Panc1 (cell line): Measurements from ENCODE around the gene PRR29. TPM values are rescaled to one million over a fixed set of nuclear protein-coding genes. Genes with fewer than 3 reads are reported as not detected.

Experiments
- ATAC-seq: fragments of 200-7000 bp; cut with Tn5 transposase; 2 replicates; pipeline ENCODE4 v1.9.1; 2020; ENCODE audit warnings: mild to moderate bottlenecking, moderate library complexity
- BruUV-seq: library from RNA; stranded (reverse); fragments of 400-500 nt; replicated peaks from 2 replicates; lab custom pipeline; 2021; lab: Mats Ljungman, UMichigan
- CTCF ChIA-PET: fragments of 300-600 bp; sonication (Branson Sonifier 250); formaldehyde crosslinking; loops from one replicate; lab custom pipeline; 2022; ENCODE audit warnings: antibody characterized with exemption; lab: Charles Lee
- POLR2A ChIA-PET: fragments of 300-600 bp; sonication (Branson Sonifier 250); formaldehyde crosslinking; loops from one replicate; lab custom pipeline; 2022; ENCODE audit warnings: antibody characterized with exemption; lab: Charles Lee
- DNase-seq: peaks from one replicate; pipeline ENCODE4 v3.0.0-alpha.2; 2010; ENCODE audit warnings: low read depth, low spot score
- H3K27ac ChIP-seq: 2 replicates; pipeline ENCODE4 v1.5.1; 2011; ENCODE audit warnings: mild to moderate bottlenecking, low read length, inconsistent platforms
- H3K27me3 ChIP-seq: fragments of 200-500 bp; sonication (Bioruptor generic); 2 replicates; pipeline ENCODE4 v1.6.0; 2014; ENCODE audit warnings: low read length, inconsistent platforms; ENCODE audit not compliant: control insufficient read depth, insufficient read depth
- H3K36me3 ChIP-seq: fragments of 200-500 bp; sonication (Bioruptor generic); 2 replicates; pipeline ENCODE4 v1.5.1; 2014; ENCODE audit warnings: inconsistent platforms, mild to moderate bottlenecking, low read length, moderate library complexity; ENCODE audit not compliant: control insufficient read depth, insufficient read depth
- H3K4me1 ChIP-seq: 2 replicates; pipeline ENCODE4 v1.5.1; 2011; ENCODE audit warnings: inconsistent platforms, mild to moderate bottlenecking, low read length, moderate library complexity; ENCODE audit not compliant: control insufficient read depth, insufficient read depth
- H3K4me3 ChIP-seq, 2 experiments: 2 replicates each; pipeline ENCODE4 v1.5.1; 2011 to 2012; ENCODE audit warnings: low read depth in 2 of 2, low read length in 2 of 2, mild to moderate bottlenecking in 2 of 2, inconsistent platforms in 1 of 2, moderate library complexity in 1 of 2
- H3K9me3 ChIP-seq: fragments of 200-500 bp; sonication (Bioruptor generic); 2 replicates; pipeline ENCODE4 v1.5.1; 2014; ENCODE audit warnings: low read depth, mild to moderate bottlenecking, inconsistent platforms, low read length, moderate library complexity; ENCODE audit not compliant: control insufficient read depth, insufficient read depth
- CTCF ChIP-seq: fragments of 450-650 bp; IDR thresholded peaks from 2 replicates; pipeline ENCODE4 v1.5.1; 2017; ENCODE audit warnings: mild to moderate bottlenecking
- POLR2AphosphoS5 ChIP-seq: IDR thresholded peaks from 2 replicates; pipeline ENCODE4 v1.6.1; 2012; ENCODE audit warnings: mild to moderate bottlenecking, low read depth, low read length, moderate library complexity
- REST ChIP-seq, 2 experiments: IDR thresholded peaks; 2 replicates each; pipeline ENCODE4 v1.6.1; 2011 to 2012; ENCODE audit warnings: low read depth in 2 of 2, control low read depth in 1 of 2, low read length in 1 of 2, mild to moderate bottlenecking in 1 of 2, moderate library complexity in 1 of 2; ENCODE audit not compliant: insufficient read depth in 1 of 2
- SIN3A ChIP-seq: IDR thresholded peaks from 2 replicates; pipeline ENCODE4 v1.6.1; 2012; ENCODE audit warnings: low read depth, mild to moderate bottlenecking, low read length, moderate library complexity, borderline replicate concordance; ENCODE audit not compliant: insufficient read depth
- TCF7L2 ChIP-seq: IDR thresholded peaks from 2 replicates; pipeline ENCODE4 v1.6.1; 2011; ENCODE audit warnings: mild to moderate bottlenecking, low read depth, low read length, inconsistent platforms
- in situ Hi-C: cut with HindIII; loops from 2 replicates; pipeline ENCODE4 v1.10.0; 2016; ENCODE audit warnings: low sequenced_read_pairs, low pct_unique_long_range_greater_than_20kb
- intact Hi-C: fragments of 100-400 bp; cut with micrococcal nuclease; formaldehyde crosslinking; loops from one replicate; pipeline ENCODE4 v1.10.0; 2022; ENCODE audit not compliant: unreplicated experiment
- total RNA-seq: library from RNA; stranded (reverse); gene quantifications from one replicate; pipeline ENCODE4 v1.2.1, GENCODE V29; 2021; ENCODE audit not compliant: unreplicated experiment

Gene PRR29
- total RNA-seq, 1 experiment from 2014 or later: 0.10 TPM

DNA sequence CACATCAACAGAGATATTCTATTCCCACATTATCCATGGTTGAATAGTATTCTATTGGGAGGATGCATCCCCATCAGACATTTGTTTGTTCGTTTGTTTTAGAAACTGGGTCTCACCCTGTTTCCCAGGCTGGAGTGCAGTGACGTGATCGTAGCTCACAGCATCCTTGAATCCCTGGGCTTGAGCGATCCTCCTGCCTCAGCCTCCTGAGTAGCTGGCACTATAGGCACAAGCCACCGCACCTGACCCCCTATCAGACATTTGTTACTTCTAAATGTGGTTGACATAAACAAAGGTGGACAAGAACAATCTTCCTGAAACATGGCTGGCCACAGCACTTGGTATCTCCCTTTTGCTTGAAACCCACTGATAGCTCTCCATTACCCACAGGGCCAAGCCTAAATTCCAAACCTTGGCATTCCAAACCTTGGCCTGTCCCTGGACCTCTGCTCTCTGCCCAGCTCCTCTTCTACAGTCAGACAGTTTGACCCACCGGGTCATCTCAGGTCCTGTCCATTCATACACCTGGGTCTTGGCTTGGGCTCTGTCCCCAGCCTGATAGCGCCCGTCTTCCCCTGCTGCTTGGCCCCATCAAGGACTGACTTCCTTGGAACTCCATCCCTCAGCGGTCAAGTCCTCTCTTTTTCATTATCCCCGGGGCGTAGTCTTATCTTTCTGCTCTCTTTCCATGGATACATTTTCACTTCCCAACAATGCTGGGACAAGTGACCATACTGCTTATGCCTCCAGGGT is 1.5 kb upstream of the PRR29 start:
- Histone ChIP-seq H3K27me3 (peaks cover 3% of the 10 kb centered on the region), H3K4me3 (no peak overlapping the region), H3K27ac (no peak overlapping the region), H3K36me3 (no peaks in the 10 kb centered on the region), H3K9me3 (no peaks in the 10 kb centered on the region), H3K4me1 (no peaks in the 10 kb centered on the region)
- TF ChIP-seq TCF7L2 (no peak), REST (IDR thresholded peaks at IDR 0.05; ENCODE audit: insufficient read depth in 1 of 2, low read depth in 2 of 2, low read length in 1 of 2) (no peak), POLR2AphosphoS5 (no peak), SIN3A (no peak), CTCF (no peak)
- BruUV-seq: no TSS peak
- CTCF ChIA-PET: no interaction called here
- ATAC-seq (no peak), DNase-seq (no peak)
- in situ Hi-C loops (no loop called here), intact Hi-C loops (loop anchor here (10.0 kb wide), 1 partner anchor 82 kb away; the partner anchor contains the start of genes CSHL1 and GH1)
- POLR2A ChIA-PET: no interaction called here

DNA sequence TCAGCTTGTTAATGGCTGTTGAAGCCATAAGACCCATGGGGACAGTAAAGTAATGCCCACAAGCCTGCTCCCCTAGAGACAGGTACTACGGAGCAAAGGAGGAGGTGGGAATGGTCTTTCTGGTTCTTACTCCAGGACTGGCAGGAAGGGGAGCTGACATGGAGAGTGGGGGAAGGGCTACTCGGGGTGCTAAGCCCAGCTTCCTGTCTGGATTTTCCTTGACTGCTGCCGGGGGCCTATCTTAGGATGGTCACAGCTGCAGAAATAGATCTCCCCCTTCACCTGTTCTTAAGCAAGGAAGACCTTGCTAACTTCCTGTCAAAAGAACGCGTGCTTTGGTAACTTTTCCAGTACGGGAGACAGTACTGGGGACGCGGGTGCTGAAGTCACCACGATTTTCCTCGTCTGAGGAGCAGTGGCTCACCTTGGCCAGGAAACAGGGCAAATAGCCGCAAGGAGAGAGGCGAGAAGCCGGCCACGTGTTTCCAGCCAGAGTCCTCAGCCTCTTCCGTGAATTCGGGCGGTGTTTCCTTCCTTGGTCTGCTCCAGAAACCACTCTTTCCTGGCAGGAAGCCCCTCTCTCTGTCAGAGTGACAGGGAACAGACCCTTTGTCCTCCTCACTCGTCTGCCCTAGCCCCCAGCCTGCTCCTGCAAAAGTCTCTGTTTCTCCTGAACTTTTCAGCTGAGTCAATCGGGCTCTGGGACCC is 656 bp upstream of the PRR29 start:
- ChIA-PET POLR2A (no interaction called here), CTCF (no interaction called here)
- Histone ChIP-seq H3K4me1 (no peaks in the 10 kb centered on the region), H3K4me3 (peak overlapping the region; percentile 52 to 59), H3K9me3 (no peaks in the 10 kb centered on the region), H3K27me3 (peaks cover 3% of the 10 kb centered on the region), H3K27ac (no peak overlapping the region), H3K36me3 (no peaks in the 10 kb centered on the region)
- no peak for DNase-seq
- BruUV-seq: no TSS peak
- in situ Hi-C loops (no loop called here), intact Hi-C loops (loop anchor here (10.0 kb wide), 1 partner anchor 83 kb away; the partner anchor contains the start of genes CSHL1 and GH1)
- no peak for TF ChIP-seq CTCF
- TF ChIP-seq TCF7L2: no peak
- no peak for ATAC-seq
